GM12878 (cell line): ENCODE data around the gene INHBC. TPM values are rescaled to one million over a fixed set of nuclear protein-coding genes. Genes with fewer than 3 reads are reported as not detected.
A peak's percentile ranks its signal among the peaks of the same experiment; 100 is the strongest.

Source experiments
- ATAC-seq: fragments of 200-7000 bp; cut with Tn5 transposase; 3 replicates; pipeline ENCODE4 v1.9.1; 2020; ENCODE audit warnings: mild to moderate bottlenecking, moderate library complexity
- BruUV-seq: library from RNA; stranded (reverse); fragments of 400-500 nt; replicated peaks from 2 replicates; lab custom pipeline; 2021; lab: Mats Ljungman, UMichigan
- CTCF ChIA-PET: fragments of 300-600 bp; sonication (Branson Sonifier 250); formaldehyde crosslinking; extraction: SDS; loops from one replicate; lab custom pipeline; 2021; ENCODE audit warnings: inconsistent platforms; lab: Yijun Ruan, JAX
- POLR2A ChIA-PET: fragments of 350-600 bp; formaldehyde crosslinking; extraction: SDS; loops from one replicate; lab custom pipeline; 2021; ENCODE audit warnings: inconsistent platforms; lab: Charles Lee
- RAD21 ChIA-PET: fragments of 300-600 bp; sonication (Branson Sonifier 250); formaldehyde crosslinking; loops from one replicate; lab custom pipeline; 2023; ENCODE audit warnings: antibody characterized with exemption; ENCODE audit not compliant: unreplicated experiment; lab: Charles Lee
- SMC1A ChIA-PET: fragments of 300-600 bp; sonication (Branson Sonifier 250); formaldehyde crosslinking; loops from one replicate; lab custom pipeline; 2023; ENCODE audit not compliant: unreplicated experiment, uncharacterized antibody; lab: Charles Lee
- DNase-seq: peaks from one replicate; pipeline ENCODE4 v3.0.0-alpha.2; 2011; ENCODE audit warnings: low read depth, low spot score
- FAIRE-seq: peaks from 3 replicates; lab custom pipeline; 2011; peaks lifted over from hg19 to GRCh38; lab: Jason Lieb, UNC
- H2AFZ ChIP-seq: 2 replicates; pipeline ENCODE4 v1.6.0; 2011; ENCODE audit warnings: low read depth, low read length, control low read depth; ENCODE audit not compliant: control insufficient read depth
- H3K27ac ChIP-seq: 2 replicates; pipeline ENCODE4 v1.5.1; 2011; ENCODE audit warnings: control low read depth; ENCODE audit not compliant: control insufficient read depth, insufficient read depth
- H3K27me3 ChIP-seq, 2 experiments: replicated peaks in 1 of 2; 2 replicates each; pipeline versions ENCODE4 v1.6.0 to v1.6.1; 2011; ENCODE audit warnings: low read length in 1 of 2; ENCODE audit not compliant: control insufficient read depth in 2 of 2, insufficient read depth in 2 of 2
- H3K36me3 ChIP-seq, 2 experiments: 2 replicates each; pipeline ENCODE4 v1.5.1; 2011; ENCODE audit warnings: low read length in 1 of 2; ENCODE audit not compliant: control insufficient read depth in 2 of 2, insufficient read depth in 2 of 2
- H3K4me1 ChIP-seq: 2 replicates; pipeline ENCODE4 v1.6.1; 2011; ENCODE audit warnings: mild to moderate bottlenecking, low read length, moderate library complexity, mixed read lengths; ENCODE audit not compliant: control insufficient read depth, insufficient read depth
- H3K4me2 ChIP-seq: 2 replicates; pipeline ENCODE4 v1.6.0; 2011; ENCODE audit warnings: control low read depth; ENCODE audit not compliant: control insufficient read depth, insufficient read depth
- H3K4me3 ChIP-seq: fragments of 200-600 bp; sonication (generic); 2 replicates; pipeline ENCODE4 v1.5.1; 2016
- H3K79me2 ChIP-seq: 2 replicates; pipeline ENCODE4 v1.6.0; 2011; ENCODE audit warnings: low read length; ENCODE audit not compliant: control insufficient read depth, insufficient read depth
- H3K9ac ChIP-seq: 2 replicates; pipeline ENCODE4 v1.8.0; 2011; ENCODE audit warnings: low read length, control low read depth, mixed read lengths; ENCODE audit not compliant: control insufficient read depth, insufficient read depth
- H3K9me3 ChIP-seq: replicated peaks from 3 replicates; pipeline ENCODE4 v1.5.1; 2011; ENCODE audit warnings: mild to moderate bottlenecking, low read length; ENCODE audit not compliant: control insufficient read depth, insufficient read depth
- H4K20me1 ChIP-seq: 2 replicates; pipeline ENCODE4 v1.6.0; 2011; ENCODE audit not compliant: control insufficient read depth, insufficient read depth
- CREM ChIP-seq: IDR thresholded peaks from 2 replicates; pipeline ENCODE4 v1.6.1; 2014; ENCODE audit warnings: antibody characterized with exemption, low read depth
- EGR1 ChIP-seq, 2 experiments: IDR thresholded peaks; 1 replicate in 1 of 2; 2 replicates in 1 of 2; pipeline ENCODE4 v1.6.1; 2011 to 2012; ENCODE audit warnings: low read depth in 2 of 2, low read length in 2 of 2, borderline replicate concordance in 1 of 2, mild to moderate bottlenecking in 1 of 2, moderate library complexity in 1 of 2
- POLR2A ChIP-seq: IDR thresholded peaks from 2 replicates; pipeline ENCODE4 v1.6.1; 2011; ENCODE audit warnings: low read depth, mild to moderate bottlenecking, low read length
- SP1 ChIP-seq: IDR thresholded peaks from one replicate; pipeline ENCODE4 v1.6.1; 2011; ENCODE audit warnings: low read depth, low read length
- ZNF217 ChIP-seq: fragments of 450-650 bp; IDR thresholded peaks from 2 replicates; pipeline ENCODE4 v1.6.1; 2017; ENCODE audit warnings: antibody characterized with exemption, mild to moderate bottlenecking
- ZNF274 ChIP-seq: IDR thresholded peaks from one replicate; pipeline ENCODE4 v1.8.0; 2011; ENCODE audit not compliant: insufficient read length, insufficient read depth
- WGBS: methylation state at CpG from one replicate; pipeline ENCODE4 v1.1.6; 2016; ENCODE audit warnings: low lambda C conversion rate; ENCODE audit not compliant: insufficient replicate concordance, insufficient coverage; ENCODE audit errors: missing lambda C conversion rate; 5-methylcytosine and 5-hydroxymethylcytosine counted together
- in situ Hi-C: fragments of 300-500 bp; cut with MboI; formaldehyde crosslinking; loops from 9 replicates; pipeline ENCODE4 v1.14.3; 2018; ENCODE audit warnings: mixed read lengths
- intact Hi-C: fragments of 100-400 bp; cut with micrococcal nuclease; formaldehyde crosslinking; loops from one replicate; pipeline ENCODE4 v1.14.2; 2022; ENCODE audit not compliant: unreplicated experiment
- polyA plus RNA-seq, 11 experiments: library from polyadenylated mRNA; depleted of rRNA in 4 of 11; unstranded in 6 of 11; stranded (reverse) in 5 of 11; fragments of >200 nt; fragmentation: Nextera tagmentation in 4 of 11; fragmentation: Illumina TruSeq in 1 of 11; extraction: Ambion mirVana in 4 of 11; extraction: Trizol in 1 of 11; gene quantifications; 1 replicate in 1 of 11; 2 replicates in 10 of 11; pipeline versions ENCODE4 v1.2.1 to v1.2.3, GENCODE V29; 2011 to 2016; ENCODE audit warnings: inconsistent platforms in 2 of 11, missing spikeins in 2 of 11, low read depth in 1 of 11
- total RNA-seq, 4 experiments: library from RNA; depleted of rRNA in 3 of 4; stranded (reverse); fragments of >200 nt in 3 of 4; fragmentation: Illumina TruSeq in 1 of 4; extraction: Trizol in 1 of 4; gene quantifications; 2 replicates each; pipeline versions ENCODE4 v1.2.1 to v1.2.3, GENCODE V29; 2013 to 2021
- TF ChIP-seq, protein P1 (sequence below): fragments of 450-650 bp; IDR thresholded peaks from 2 replicates; pipeline ENCODE4 v1.6.1; 2018; ENCODE audit warnings: borderline replicate concordance, mild to moderate bottlenecking; ENCODE audit not compliant: partially characterized antibody

The INHBC gene
- total and polyA plus RNA-seq, 10 of the 15 experiments (the other 5 are each of a cell fraction or from before 2014, with no cell fraction given): 0.04 to 0.22 (median 0.13) TPM; not detected in 5

DNA sequence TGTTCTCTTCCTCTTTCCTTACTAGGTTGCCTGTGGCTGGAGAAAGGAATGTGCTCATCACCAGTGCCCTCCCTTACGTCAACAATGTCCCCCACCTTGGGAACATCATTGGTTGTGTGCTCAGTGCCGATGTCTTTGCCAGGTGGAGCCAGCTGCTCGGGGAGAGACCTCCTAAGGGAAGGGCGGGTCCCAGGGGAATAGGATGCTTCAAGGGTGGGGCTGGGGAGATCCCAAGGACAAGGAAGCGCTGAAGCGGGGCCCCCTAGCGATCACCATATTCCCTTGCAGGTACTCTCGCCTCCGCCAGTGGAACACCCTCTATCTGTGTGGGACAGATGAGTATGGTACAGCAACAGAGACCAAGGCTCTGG lies 63.5 kb downstream of the INHBC start:
- CTCF ChIA-PET: no interaction called here
- TF ChIP-seq SP1 (no peak), ZNF274 (no peak), POLR2A (0 out of 2 replicates have a peak, but pooled peaks have one; percentile 43)
- TF ChIP-seq, protein P1, sequence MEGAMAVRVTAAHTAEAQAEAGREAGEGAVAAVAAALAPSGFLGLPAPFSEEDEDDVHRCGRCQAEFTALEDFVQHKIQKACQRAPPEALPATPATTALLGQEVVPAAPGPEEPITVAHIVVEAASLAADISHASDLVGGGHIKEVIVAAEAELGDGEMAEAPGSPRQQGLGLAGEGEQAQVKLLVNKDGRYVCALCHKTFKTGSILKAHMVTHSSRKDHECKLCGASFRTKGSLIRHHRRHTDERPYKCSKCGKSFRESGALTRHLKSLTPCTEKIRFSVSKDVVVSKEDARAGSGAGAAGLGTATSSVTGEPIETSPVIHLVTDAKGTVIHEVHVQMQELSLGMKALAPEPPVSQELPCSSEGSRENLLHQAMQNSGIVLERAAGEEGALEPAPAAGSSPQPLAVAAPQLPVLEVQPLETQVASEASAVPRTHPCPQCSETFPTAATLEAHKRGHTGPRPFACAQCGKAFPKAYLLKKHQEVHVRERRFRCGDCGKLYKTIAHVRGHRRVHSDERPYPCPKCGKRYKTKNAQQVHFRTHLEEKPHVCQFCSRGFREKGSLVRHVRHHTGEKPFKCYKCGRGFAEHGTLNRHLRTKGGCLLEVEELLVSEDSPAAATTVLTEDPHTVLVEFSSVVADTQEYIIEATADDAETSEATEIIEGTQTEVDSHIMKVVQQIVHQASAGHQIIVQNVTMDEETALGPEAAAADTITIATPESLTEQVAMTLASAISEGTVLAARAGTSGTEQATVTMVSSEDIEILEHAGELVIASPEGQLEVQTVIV: no peak
- Histone ChIP-seq H4K20me1 (no peaks in the 10 kb centered on the region), H3K4me3 (no peak overlapping the region), H3K36me3 (peaks cover 8 to 17% of the 10 kb centered on the region in 2 experiments), H2AFZ (no peak overlapping the region), H3K9ac (no peak overlapping the region), H3K4me1 (no peaks in the 10 kb centered on the region), H3K4me2 (no peak overlapping the region), H3K79me2 (no peaks in the 10 kb centered on the region), H3K27ac (no peak overlapping the region), H3K9me3 (no peaks in the 10 kb centered on the region), H3K27me3 (no peaks in the 10 kb centered on the region)
- SMC1A ChIA-PET: no interaction called here
- FAIRE-seq (no peak), DNase-seq (no peak), ATAC-seq (no peak)
- BruUV-seq: no TSS peak
- WGBS: 98% methylated on average over 9 of the region's 9 CpGs
- RAD21 ChIA-PET: no interaction called here
- POLR2A ChIA-PET: interaction anchor here (1.7 kb wide), 1 partner anchor 26 kb away, joined by 4 read pairs; no protein-coding TSS in a partner anchor
- in situ Hi-C loops (no loop called here), intact Hi-C loops (no loop called here)

DNA sequence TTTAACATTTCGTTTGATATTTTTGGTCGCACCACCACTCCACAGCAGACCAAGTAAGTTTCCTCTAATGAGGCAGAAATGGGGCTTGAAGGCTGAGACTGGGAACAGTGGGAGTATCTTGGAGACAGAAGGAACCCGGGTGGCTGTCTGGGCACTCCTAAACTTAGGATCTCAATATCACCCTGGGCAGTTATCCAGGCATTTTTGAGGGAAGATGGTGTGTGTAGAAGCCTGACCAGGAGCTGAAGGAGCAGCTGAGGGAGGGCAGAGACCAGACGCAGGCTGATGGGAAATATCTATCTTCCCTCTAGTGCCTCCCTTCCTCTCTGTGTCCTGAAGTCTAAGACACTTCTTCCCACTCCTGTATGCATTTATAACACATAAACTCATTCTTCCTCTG lies 64.0 kb downstream of the INHBC start:
- Histone ChIP-seq H3K9ac (no peak overlapping the region), H3K27ac (no peak overlapping the region), H3K27me3 (no peaks in the 10 kb centered on the region), H2AFZ (no peak overlapping the region), H3K79me2 (no peaks in the 10 kb centered on the region), H3K4me2 (no peak overlapping the region), H4K20me1 (no peaks in the 10 kb centered on the region), H3K4me1 (no peaks in the 10 kb centered on the region), H3K9me3 (no peaks in the 10 kb centered on the region), H3K4me3 (no peak overlapping the region), H3K36me3 (peaks cover 8 to 17% of the 10 kb centered on the region in 2 experiments)
- DNase-seq (no peak), FAIRE-seq (no peak), ATAC-seq (no peak)
- ChIA-PET CTCF (no interaction called here), POLR2A (interaction anchor here (0.6 kb wide), 1 partner anchor 10 kb away, joined by 3 read pairs; no protein-coding TSS in a partner anchor), RAD21 (interaction anchor here (0.7 kb wide), 1 partner anchor 148 kb away, joined by 3 read pairs; no protein-coding TSS in a partner anchor), SMC1A (no interaction called here)
- TF ChIP-seq EGR1 (IDR thresholded peaks at IDR 0.05; ENCODE audit: borderline replicate concordance in 1 of 2, low read depth in 2 of 2, low read length in 2 of 2) (no peak), CREM (no peak), ZNF217 (no peak)
- intact Hi-C loops: no loop called here
- 98% methylated on average over 4 of the region's 4 CpGs for WGBS
- no TSS peak for BruUV-seq
- in situ Hi-C loops: no loop called here
